WTC11 (cell line): ENCODE data around the gene DTNB. TPM values are rescaled to one million over a fixed set of nuclear protein-coding genes. Genes with fewer than 3 reads are reported as not detected.
A peak's percentile ranks its signal among the peaks of the same experiment; 100 is the strongest.

Experiments
- ARID4B ChIP-seq: sonication (generic); formaldehyde crosslinking; IDR thresholded peaks from 2 replicates; pipeline ENCODE4 v1.8.0; 2023; ENCODE audit warnings: missing genetic modification reagents, mild to moderate bottlenecking, borderline replicate concordance
- CBFB ChIP-seq: sonication (generic); formaldehyde crosslinking; IDR thresholded peaks from 2 replicates; pipeline ENCODE4 v1.8.1; 2022; ENCODE audit warnings: mild to moderate bottlenecking, low read depth, missing genetic modification reagents
- CDX4 ChIP-seq: fragments of 250-450 bp; sonication (Bioruptor Pico); IDR thresholded peaks from 2 replicates; pipeline ENCODE4 v1.9.0; 2021; ENCODE audit warnings: moderate library complexity, mild to moderate bottlenecking, inconsistent platforms, borderline replicate concordance
- CREM ChIP-seq: sonication (generic); formaldehyde crosslinking; IDR thresholded peaks from 2 replicates; pipeline ENCODE4 v1.8.1; 2022; ENCODE audit warnings: mild to moderate bottlenecking, missing genetic modification reagents, moderate library complexity
- E2F1 ChIP-seq: sonication (generic); formaldehyde crosslinking; IDR thresholded peaks from 2 replicates; pipeline ENCODE4 v1.8.0; 2022; ENCODE audit warnings: mild to moderate bottlenecking, missing genetic modification reagents
- ELF4 ChIP-seq: sonication (generic); formaldehyde crosslinking; IDR thresholded peaks from 2 replicates; pipeline ENCODE4 v1.8.1; 2022; ENCODE audit warnings: low read depth, mild to moderate bottlenecking, moderate library complexity, missing genetic modification reagents
- EMX1 ChIP-seq: fragments of 250-450 bp; sonication (Bioruptor Pico); IDR thresholded peaks from 2 replicates; pipeline ENCODE4 v1.8.0; 2021; ENCODE audit warnings: mild to moderate bottlenecking
- ETV6 ChIP-seq: sonication (generic); formaldehyde crosslinking; IDR thresholded peaks from 2 replicates; pipeline ENCODE4 v1.8.1; 2022; ENCODE audit warnings: mild to moderate bottlenecking, missing genetic modification reagents
- FOXK1 ChIP-seq: sonication (generic); formaldehyde crosslinking; IDR thresholded peaks from 2 replicates; pipeline ENCODE4 v1.8.0; 2022; ENCODE audit warnings: mild to moderate bottlenecking, moderate library complexity, missing genetic modification reagents
- FOXP4 ChIP-seq: sonication (generic); formaldehyde crosslinking; IDR thresholded peaks from 2 replicates; pipeline ENCODE4 v1.8.0; 2022; ENCODE audit warnings: mild to moderate bottlenecking, missing genetic modification reagents
- MXD4 ChIP-seq: fragments of 250-450 bp; sonication (Bioruptor Pico); IDR thresholded peaks from 2 replicates; pipeline ENCODE4 v1.8.0; 2021; ENCODE audit warnings: mild to moderate bottlenecking, moderate library complexity, borderline replicate concordance
- MYBL2 ChIP-seq: sonication (generic); formaldehyde crosslinking; IDR thresholded peaks from 2 replicates; pipeline ENCODE4 v1.8.1; 2023; ENCODE audit warnings: mild to moderate bottlenecking, moderate library complexity, missing genetic modification reagents
- PRRX2 ChIP-seq: fragments of 250-450 bp; sonication (Bioruptor Pico); IDR thresholded peaks from 2 replicates; pipeline ENCODE4 v1.8.0; 2021; ENCODE audit warnings: mild to moderate bottlenecking
- SP1 ChIP-seq: sonication (generic); formaldehyde crosslinking; conservative IDR thresholded peaks from 2 replicates; pipeline ENCODE4 v1.8.1; 2022; ENCODE audit warnings: missing genetic modification reagents
- ZNF219 ChIP-seq: sonication (generic); formaldehyde crosslinking; IDR thresholded peaks from 2 replicates; pipeline ENCODE4 v1.8.0; 2023; ENCODE audit warnings: missing genetic modification reagents, mild to moderate bottlenecking, borderline replicate concordance
- ZNF416 ChIP-seq: fragments of 250-450 bp; sonication (Bioruptor Pico); IDR thresholded peaks from 2 replicates; pipeline ENCODE4 v1.9.0; 2021; ENCODE audit warnings: mild to moderate bottlenecking, inconsistent platforms
- ZNF423 ChIP-seq: fragments of 250-450 bp; sonication (Bioruptor Pico); IDR thresholded peaks from 2 replicates; pipeline ENCODE4 v2.1.2; 2022; ENCODE audit warnings: mild to moderate bottlenecking, moderate library complexity
- ZNF671 ChIP-seq: fragments of 250-450 bp; sonication (Bioruptor Pico); IDR thresholded peaks from 2 replicates; pipeline ENCODE4 v1.8.0; 2021; ENCODE audit warnings: mild to moderate bottlenecking
- total RNA-seq: library from RNA; stranded (reverse); gene quantifications from 3 replicates; pipeline ENCODE4 v1.2.3, GENCODE V29; 2021
- TF ChIP-seq, protein P1 (sequence below): fragments of 250-450 bp; sonication (Bioruptor Pico); IDR thresholded peaks from 2 replicates; pipeline ENCODE4 v1.9.0; 2021; ENCODE audit warnings: mild to moderate bottlenecking, borderline replicate concordance
- TF ChIP-seq, protein P2 (sequence below): sonication (generic); formaldehyde crosslinking; IDR thresholded peaks from 2 replicates; pipeline ENCODE4 v1.8.1; 2023; ENCODE audit warnings: mild to moderate bottlenecking, missing genetic modification reagents, moderate library complexity
- TF ChIP-seq, protein P3 (sequence below): sonication (generic); formaldehyde crosslinking; IDR thresholded peaks from 2 replicates; pipeline ENCODE4 v1.8.0; 2023; ENCODE audit warnings: mild to moderate bottlenecking, missing genetic modification reagents

Gene DTNB
- total RNA-seq, 1 experiment from 2014 or later: 39.9 TPM

DNA sequence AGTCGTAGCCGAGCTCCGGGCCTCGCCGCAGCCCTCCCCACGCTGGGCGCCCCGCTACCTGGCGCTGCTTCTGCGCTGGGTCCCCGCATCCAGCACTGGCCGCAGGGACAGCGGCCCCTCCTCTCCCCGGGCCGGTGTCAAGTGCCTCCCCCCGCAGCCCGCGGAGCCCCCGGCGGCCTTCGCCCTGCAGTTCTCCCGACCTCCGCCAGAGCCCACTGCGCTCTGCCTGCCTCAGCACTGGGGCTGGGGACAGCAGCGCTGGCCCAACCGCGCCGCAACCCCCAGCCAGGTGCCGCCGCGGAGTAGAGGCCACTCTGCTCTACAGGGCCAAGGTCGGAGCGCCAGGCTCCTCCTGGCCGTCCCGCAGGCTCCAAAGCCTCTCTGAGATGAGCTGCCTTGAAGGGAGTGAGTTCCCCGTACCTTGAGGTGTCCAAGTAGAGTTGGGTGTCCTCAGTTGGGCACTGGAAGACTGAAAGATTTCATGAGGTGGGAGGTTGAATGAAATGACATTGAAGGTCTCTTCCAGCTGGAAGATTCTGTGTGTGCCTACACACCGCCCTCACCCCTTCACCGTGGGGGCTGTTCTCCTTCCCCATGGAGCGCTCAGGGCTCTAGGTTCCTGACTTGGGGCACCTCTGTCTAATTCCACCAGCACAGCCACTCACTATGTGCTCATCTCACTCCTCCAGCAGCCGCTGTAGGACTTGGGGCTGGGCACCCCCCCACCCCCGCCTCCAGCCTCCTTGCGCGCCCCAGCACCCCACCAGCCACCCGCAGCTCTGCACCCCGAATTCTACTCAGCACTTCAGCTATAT is 330.8 kb downstream of the DTNB start (continued):
- TF ChIP-seq ETV6 (CRISPR knock-in tag) (peak; percentile 50; the same call in 1 of the 2 replicates), MYBL2 (peak; percentile 86), ARID4B (CRISPR knock-in tag) (peak; percentile 96), ZNF416 (no peak), MXD4 (no peak), EMX1 (CRISPR knock-in tag) (peak; percentile 74; the same call in 1 of the 2 replicates), CDX4 (CRISPR knock-in tag) (no peak), ZNF423 (CRISPR knock-in tag) (peak; percentile 27; the same call in 1 of the 2 replicates), CREM (CRISPR knock-in tag) (0 out of 2 replicates have a peak, but pooled peaks have one; percentile 34), CBFB (CRISPR knock-in tag) (0 out of 2 replicates have a peak, but pooled peaks have one; percentile 42), ZNF219 (CRISPR knock-in tag) (peak; percentile 81; the same call in 1 of the 2 replicates), E2F1 (peak; percentile 82; the same call in 1 of the 2 replicates), FOXP4 (peak; percentile 87; the same call in 1 of the 2 replicates), SP1 (peak; percentile 64), ZNF671 (0 out of 2 replicates have a peak, but pooled peaks have one; percentile 32), ELF4 (CRISPR knock-in tag) (no peak), PRRX2 (peak; percentile 77; the same call in 1 of the 2 replicates), FOXK1 (CRISPR knock-in tag) (no peak; the same call in none of the 2 replicates)
- TF ChIP-seq, protein P1, sequence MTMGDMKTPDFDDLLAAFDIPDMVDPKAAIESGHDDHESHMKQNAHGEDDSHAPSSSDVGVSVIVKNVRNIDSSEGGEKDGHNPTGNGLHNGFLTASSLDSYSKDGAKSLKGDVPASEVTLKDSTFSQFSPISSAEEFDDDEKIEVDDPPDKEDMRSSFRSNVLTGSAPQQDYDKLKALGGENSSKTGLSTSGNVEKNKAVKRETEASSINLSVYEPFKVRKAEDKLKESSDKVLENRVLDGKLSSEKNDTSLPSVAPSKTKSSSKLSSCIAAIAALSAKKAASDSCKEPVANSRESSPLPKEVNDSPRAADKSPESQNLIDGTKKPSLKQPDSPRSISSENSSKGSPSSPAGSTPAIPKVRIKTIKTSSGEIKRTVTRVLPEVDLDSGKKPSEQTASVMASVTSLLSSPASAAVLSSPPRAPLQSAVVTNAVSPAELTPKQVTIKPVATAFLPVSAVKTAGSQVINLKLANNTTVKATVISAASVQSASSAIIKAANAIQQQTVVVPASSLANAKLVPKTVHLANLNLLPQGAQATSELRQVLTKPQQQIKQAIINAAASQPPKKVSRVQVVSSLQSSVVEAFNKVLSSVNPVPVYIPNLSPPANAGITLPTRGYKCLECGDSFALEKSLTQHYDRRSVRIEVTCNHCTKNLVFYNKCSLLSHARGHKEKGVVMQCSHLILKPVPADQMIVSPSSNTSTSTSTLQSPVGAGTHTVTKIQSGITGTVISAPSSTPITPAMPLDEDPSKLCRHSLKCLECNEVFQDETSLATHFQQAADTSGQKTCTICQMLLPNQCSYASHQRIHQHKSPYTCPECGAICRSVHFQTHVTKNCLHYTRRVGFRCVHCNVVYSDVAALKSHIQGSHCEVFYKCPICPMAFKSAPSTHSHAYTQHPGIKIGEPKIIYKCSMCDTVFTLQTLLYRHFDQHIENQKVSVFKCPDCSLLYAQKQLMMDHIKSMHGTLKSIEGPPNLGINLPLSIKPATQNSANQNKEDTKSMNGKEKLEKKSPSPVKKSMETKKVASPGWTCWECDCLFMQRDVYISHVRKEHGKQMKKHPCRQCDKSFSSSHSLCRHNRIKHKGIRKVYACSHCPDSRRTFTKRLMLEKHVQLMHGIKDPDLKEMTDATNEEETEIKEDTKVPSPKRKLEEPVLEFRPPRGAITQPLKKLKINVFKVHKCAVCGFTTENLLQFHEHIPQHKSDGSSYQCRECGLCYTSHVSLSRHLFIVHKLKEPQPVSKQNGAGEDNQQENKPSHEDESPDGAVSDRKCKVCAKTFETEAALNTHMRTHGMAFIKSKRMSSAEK (CRISPR knock-in tag): no peak
- TF ChIP-seq, protein P2, sequence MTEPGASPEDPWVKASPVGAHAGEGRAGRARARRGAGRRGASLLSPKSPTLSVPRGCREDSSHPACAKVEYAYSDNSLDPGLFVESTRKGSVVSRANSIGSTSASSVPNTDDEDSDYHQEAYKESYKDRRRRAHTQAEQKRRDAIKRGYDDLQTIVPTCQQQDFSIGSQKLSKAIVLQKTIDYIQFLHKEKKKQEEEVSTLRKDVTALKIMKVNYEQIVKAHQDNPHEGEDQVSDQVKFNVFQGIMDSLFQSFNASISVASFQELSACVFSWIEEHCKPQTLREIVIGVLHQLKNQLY (CRISPR knock-in tag): 0 out of 2 replicates have a peak, but pooled peaks have one; percentile 73
- TF ChIP-seq, protein P3, sequence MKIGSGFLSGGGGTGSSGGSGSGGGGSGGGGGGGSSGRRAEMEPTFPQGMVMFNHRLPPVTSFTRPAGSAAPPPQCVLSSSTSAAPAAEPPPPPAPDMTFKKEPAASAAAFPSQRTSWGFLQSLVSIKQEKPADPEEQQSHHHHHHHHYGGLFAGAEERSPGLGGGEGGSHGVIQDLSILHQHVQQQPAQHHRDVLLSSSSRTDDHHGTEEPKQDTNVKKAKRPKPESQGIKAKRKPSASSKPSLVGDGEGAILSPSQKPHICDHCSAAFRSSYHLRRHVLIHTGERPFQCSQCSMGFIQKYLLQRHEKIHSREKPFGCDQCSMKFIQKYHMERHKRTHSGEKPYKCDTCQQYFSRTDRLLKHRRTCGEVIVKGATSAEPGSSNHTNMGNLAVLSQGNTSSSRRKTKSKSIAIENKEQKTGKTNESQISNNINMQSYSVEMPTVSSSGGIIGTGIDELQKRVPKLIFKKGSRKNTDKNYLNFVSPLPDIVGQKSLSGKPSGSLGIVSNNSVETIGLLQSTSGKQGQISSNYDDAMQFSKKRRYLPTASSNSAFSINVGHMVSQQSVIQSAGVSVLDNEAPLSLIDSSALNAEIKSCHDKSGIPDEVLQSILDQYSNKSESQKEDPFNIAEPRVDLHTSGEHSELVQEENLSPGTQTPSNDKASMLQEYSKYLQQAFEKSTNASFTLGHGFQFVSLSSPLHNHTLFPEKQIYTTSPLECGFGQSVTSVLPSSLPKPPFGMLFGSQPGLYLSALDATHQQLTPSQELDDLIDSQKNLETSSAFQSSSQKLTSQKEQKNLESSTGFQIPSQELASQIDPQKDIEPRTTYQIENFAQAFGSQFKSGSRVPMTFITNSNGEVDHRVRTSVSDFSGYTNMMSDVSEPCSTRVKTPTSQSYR (CRISPR knock-in tag): 0 out of 2 replicates have a peak, but pooled peaks have one; percentile 44
